ENCODE data around the gene DOCK1. TPM values are rescaled to one million over a fixed set of nuclear protein-coding genes. Genes with fewer than 3 reads are reported as not detected.

Gene DOCK1
- total RNA-seq, 3 donors from 2014 or later, result 0.11 to 0.15 (median 0.14) TPM

- Mint-ChIP-seq H3K27me3 (ENCODE audit: low read depth) (no peaks in the 10 kb centered on the region), H3K4me3 (no peak overlapping the region), H3K36me3 (ENCODE audit: insufficient read depth) (no peaks in the 10 kb centered on the region), H3K4me1 (ENCODE audit: low read depth) (peaks cover 4% of the 10 kb centered on the region), H3K9me3 (no peaks in the 10 kb centered on the region)
- no peak for ATAC-seq
- DNase-seq, result no peak
These were observed 59.0 kb downstream of the DOCK1 start for GRCh38 chr10:126964190-126964589.

GRCh38 chr10:126966938-126967337 is 61.7 kb downstream of the DOCK1 start:
- Mint-ChIP-seq H3K4me1 (ENCODE audit: low read depth) (no peaks in the 10 kb centered on the region), H3K4me3 (no peak overlapping the region)
- no peak for ATAC-seq

GRCh38 chr10:126969310-126969709 is 64.1 kb downstream of the DOCK1 start:
- no peak for ATAC-seq
- H3K27me3 Mint-ChIP-seq (ENCODE audit: low read depth), result no peaks in the 10 kb centered on the region
- DNase-seq, result no peak
- H3K36me3 Mint-ChIP-seq (ENCODE audit: insufficient read depth), result no peaks in the 10 kb centered on the region
- no peak overlapping the region for H3K4me3 Mint-ChIP-seq
- H3K4me1 Mint-ChIP-seq (ENCODE audit: low read depth), result no peaks in the 10 kb centered on the region
- H3K9me3 Mint-ChIP-seq, result no peaks in the 10 kb centered on the region

More at GRCh38 chr10:126966938-126967337, 61.7 kb downstream of the DOCK1 start:
- Mint-ChIP-seq H3K9me3 (no peaks in the 10 kb centered on the region), H3K27me3 (ENCODE audit: low read depth) (no peaks in the 10 kb centered on the region), H3K36me3 (ENCODE audit: insufficient read depth) (no peaks in the 10 kb centered on the region)
- DNase-seq, result no peak

GRCh38 chr10:126972635-126973414 is 67.6 kb downstream of the DOCK1 start:
- H3K36me3 Mint-ChIP-seq (ENCODE audit: insufficient read depth), result no peaks in the 10 kb centered on the region
- DNase-seq, result no peak

GRCh38 chr10:126975221-126975620 is 70.0 kb downstream of the DOCK1 start:
- Mint-ChIP-seq H3K36me3 (ENCODE audit: insufficient read depth) (no peaks in the 10 kb centered on the region), H3K4me1 (ENCODE audit: low read depth) (no peaks in the 10 kb centered on the region), H3K4me3 (no peak overlapping the region), H3K9me3 (no peaks in the 10 kb centered on the region), H3K27me3 (ENCODE audit: low read depth) (no peaks in the 10 kb centered on the region)
- ATAC-seq (no peak), DNase-seq (no peak)

More at GRCh38 chr10:126972635-126973414, 67.6 kb downstream of the DOCK1 start:
- no peaks in the 10 kb centered on the region for H3K9me3 Mint-ChIP-seq
- H3K4me1 Mint-ChIP-seq (ENCODE audit: low read depth), result no peaks in the 10 kb centered on the region
- no peaks in the 10 kb centered on the region for H3K27me3 Mint-ChIP-seq (ENCODE audit: low read depth)
- H3K4me3 Mint-ChIP-seq, result no peak overlapping the region
- ATAC-seq, result no peak

GRCh38 chr10:126977216-126977615 is 72.0 kb downstream of the DOCK1 start:
- Mint-ChIP-seq H3K4me1 (ENCODE audit: low read depth) (no peaks in the 10 kb centered on the region), H3K9me3 (no peaks in the 10 kb centered on the region), H3K4me3 (no peak overlapping the region), H3K36me3 (ENCODE audit: insufficient read depth) (no peaks in the 10 kb centered on the region), H3K27me3 (ENCODE audit: low read depth) (no peaks in the 10 kb centered on the region)
- DNase-seq (no peak), ATAC-seq (no peak)

GRCh38 chr10:126979311-126979710 is 74.1 kb downstream of the DOCK1 start:
- no peak for DNase-seq
- Mint-ChIP-seq H3K4me3 (no peak overlapping the region), H3K4me1 (ENCODE audit: low read depth) (no peaks in the 10 kb centered on the region), H3K36me3 (ENCODE audit: insufficient read depth) (no peaks in the 10 kb centered on the region), H3K9me3 (no peaks in the 10 kb centered on the region), H3K27me3 (ENCODE audit: low read depth) (no peaks in the 10 kb centered on the region)
- ATAC-seq, result no peak

GRCh38 chr10:126993208-126993607 is 88.0 kb downstream of the DOCK1 start:
- no peaks in the 10 kb centered on the region for H3K4me1 Mint-ChIP-seq (ENCODE audit: low read depth)
- no peak overlapping the region for H3K4me3 Mint-ChIP-seq
- H3K36me3 Mint-ChIP-seq (ENCODE audit: insufficient read depth), result no peaks in the 10 kb centered on the region
- no peaks in the 10 kb centered on the region for H3K27me3 Mint-ChIP-seq (ENCODE audit: low read depth)
- DNase-seq (no peak), ATAC-seq (no peak)
- no peaks in the 10 kb centered on the region for H3K9me3 Mint-ChIP-seq

- H3K36me3 Mint-ChIP-seq (ENCODE audit: insufficient read depth), result no peaks in the 10 kb centered on the region
- H3K4me3 Mint-ChIP-seq, result no peak overlapping the region
- peaks cover 7% of the 10 kb centered on the region for H3K9me3 Mint-ChIP-seq
- ATAC-seq (no peak), DNase-seq (no peak)
- H3K4me1 Mint-ChIP-seq (ENCODE audit: low read depth), result no peaks in the 10 kb centered on the region
- H3K27me3 Mint-ChIP-seq (ENCODE audit: low read depth), result no peaks in the 10 kb centered on the region
These were observed 92.8 kb downstream of the DOCK1 start for GRCh38 chr10:126997801-126998590.

GRCh38 chr10:127000598-127000997 is 95.4 kb downstream of the DOCK1 start:
- H3K9me3 Mint-ChIP-seq, result peaks cover 7% of the 10 kb centered on the region
- H3K4me3 Mint-ChIP-seq, result no peak overlapping the region
- no peaks in the 10 kb centered on the region for H3K36me3 Mint-ChIP-seq (ENCODE audit: insufficient read depth)
- ATAC-seq (no peak), DNase-seq (no peak)
- H3K4me1 Mint-ChIP-seq (ENCODE audit: low read depth), result no peaks in the 10 kb centered on the region
- H3K27me3 Mint-ChIP-seq (ENCODE audit: low read depth), result no peaks in the 10 kb centered on the region

GRCh38 chr10:127003032-127003685 is 97.9 kb downstream of the DOCK1 start:
- Mint-ChIP-seq H3K9me3 (peaks cover 7% of the 10 kb centered on the region), H3K4me1 (ENCODE audit: low read depth) (no peaks in the 10 kb centered on the region), H3K4me3 (no peak overlapping the region), H3K36me3 (ENCODE audit: insufficient read depth) (no peaks in the 10 kb centered on the region), H3K27me3 (ENCODE audit: low read depth) (no peaks in the 10 kb centered on the region)
- DNase-seq (no peak), ATAC-seq (no peak)

GRCh38 chr10:127006453-127006852 is 101.2 kb downstream of the DOCK1 start:
- Mint-ChIP-seq H3K36me3 (ENCODE audit: insufficient read depth) (no peaks in the 10 kb centered on the region), H3K27me3 (ENCODE audit: low read depth) (no peaks in the 10 kb centered on the region), H3K4me1 (ENCODE audit: low read depth) (no peaks in the 10 kb centered on the region), H3K9me3 (no peaks in the 10 kb centered on the region), H3K4me3 (no peak overlapping the region)
- no peak for ATAC-seq
- no peak for DNase-seq

- ATAC-seq, result no peak
- no peaks in the 10 kb centered on the region for H3K36me3 Mint-ChIP-seq (ENCODE audit: insufficient read depth)
- no peak for DNase-seq
- peaks cover 2% of the 10 kb centered on the region for H3K27me3 Mint-ChIP-seq (ENCODE audit: low read depth)
- H3K4me1 Mint-ChIP-seq (ENCODE audit: low read depth), result no peaks in the 10 kb centered on the region
- H3K4me3 Mint-ChIP-seq, result no peak overlapping the region
- H3K9me3 Mint-ChIP-seq, result no peaks in the 10 kb centered on the region
These were observed 104.1 kb downstream of the DOCK1 start for GRCh38 chr10:127009366-127009765.

GRCh38 chr10:127011174-127011573 is 105.9 kb downstream of the DOCK1 start:
- ATAC-seq (no peak), DNase-seq (no peak)
- Mint-ChIP-seq H3K9me3 (no peaks in the 10 kb centered on the region), H3K36me3 (ENCODE audit: insufficient read depth) (no peaks in the 10 kb centered on the region), H3K4me1 (ENCODE audit: low read depth) (no peaks in the 10 kb centered on the region), H3K27me3 (ENCODE audit: low read depth) (peaks cover 2% of the 10 kb centered on the region), H3K4me3 (no peak overlapping the region)

Data from activated T-cell treated with anti-CD3 and anti-CD28 coated beads, Interleukin-2, amount 50 U/mL, for 4 hours (primary cell).